DMS53 treated with DMSO at 0.1 percent for 48 hours (cell line): ENCODE results near the gene DOLPP1.

Experiments
- DNase-seq: peaks from one replicate; lab custom pipeline; 2025; ENCODE audit not compliant: unreplicated experiment; lab: John Stamatoyannopoulos, UW

The DOLPP1 gene

GRCh38 chr9:129064499-129064908 is 16.4 kb upstream of the DOLPP1 start:
- DNase-seq: no peak

GRCh38 chr9:129068110-129068509 is 12.8 kb upstream of the DOLPP1 start:
- DNase-seq: no peak

GRCh38 chr9:129068990-129069861 is 11.7 kb upstream of the DOLPP1 start:
- no peak for DNase-seq

- DNase-seq: no peak
These were observed 10.9 kb upstream of the DOLPP1 start for GRCh38 chr9:129069862-129070641.

DNA sequence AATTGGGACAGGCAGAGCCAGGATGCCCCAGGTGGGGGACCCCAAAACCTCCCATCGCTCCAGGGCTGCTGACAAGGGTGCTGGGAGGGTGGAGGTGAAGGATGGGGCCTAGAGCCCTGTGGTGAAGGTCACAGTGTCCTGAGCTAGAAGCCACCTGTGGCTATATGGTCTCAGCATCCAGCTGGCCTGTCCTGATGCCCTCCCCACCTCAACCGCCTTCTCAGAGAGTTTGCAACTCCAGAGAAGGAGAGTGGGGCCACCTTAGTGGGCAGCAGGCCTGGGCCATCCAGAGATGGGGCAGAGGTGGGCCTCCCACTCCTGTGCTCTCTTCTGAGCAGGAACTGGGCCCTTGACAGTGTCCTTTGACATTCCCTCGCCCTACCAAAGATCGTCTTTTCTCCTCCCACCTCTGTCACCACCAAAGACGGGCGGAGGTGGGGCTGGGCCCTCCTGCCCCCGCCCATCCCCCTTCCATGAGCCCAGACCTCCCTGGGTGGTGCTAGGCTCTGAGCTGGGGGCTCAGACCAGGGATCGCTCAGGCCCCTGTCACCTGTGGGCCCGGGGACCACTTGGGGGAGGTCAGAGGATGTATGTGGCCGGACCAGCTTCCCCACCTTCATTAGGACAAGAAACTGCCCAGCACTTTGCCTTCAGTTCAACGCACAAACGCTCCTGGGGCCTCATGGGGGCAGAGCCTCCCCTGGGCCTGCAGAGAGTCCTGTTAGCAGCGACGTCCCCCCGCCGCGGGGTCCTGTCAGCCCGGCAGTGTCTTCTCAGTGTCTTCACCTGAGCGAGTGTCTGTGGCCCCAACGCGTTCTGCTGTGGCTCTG is 10.0 kb upstream of the DOLPP1 start:
- no peak for DNase-seq

GRCh38 chr9:129071526-129072126 is 9.3 kb upstream of the DOLPP1 start:
- no peak for DNase-seq

GRCh38 chr9:129072171-129072570 is 8.7 kb upstream of the DOLPP1 start:
- no peak for DNase-seq

- DNase-seq: no peak
These were observed 7.5 kb upstream of the DOLPP1 start for GRCh38 chr9:129073404-129073803.

- no peak for DNase-seq
These were observed 6.8 kb upstream of the DOLPP1 start for GRCh38 chr9:129074106-129074505.

DNA sequence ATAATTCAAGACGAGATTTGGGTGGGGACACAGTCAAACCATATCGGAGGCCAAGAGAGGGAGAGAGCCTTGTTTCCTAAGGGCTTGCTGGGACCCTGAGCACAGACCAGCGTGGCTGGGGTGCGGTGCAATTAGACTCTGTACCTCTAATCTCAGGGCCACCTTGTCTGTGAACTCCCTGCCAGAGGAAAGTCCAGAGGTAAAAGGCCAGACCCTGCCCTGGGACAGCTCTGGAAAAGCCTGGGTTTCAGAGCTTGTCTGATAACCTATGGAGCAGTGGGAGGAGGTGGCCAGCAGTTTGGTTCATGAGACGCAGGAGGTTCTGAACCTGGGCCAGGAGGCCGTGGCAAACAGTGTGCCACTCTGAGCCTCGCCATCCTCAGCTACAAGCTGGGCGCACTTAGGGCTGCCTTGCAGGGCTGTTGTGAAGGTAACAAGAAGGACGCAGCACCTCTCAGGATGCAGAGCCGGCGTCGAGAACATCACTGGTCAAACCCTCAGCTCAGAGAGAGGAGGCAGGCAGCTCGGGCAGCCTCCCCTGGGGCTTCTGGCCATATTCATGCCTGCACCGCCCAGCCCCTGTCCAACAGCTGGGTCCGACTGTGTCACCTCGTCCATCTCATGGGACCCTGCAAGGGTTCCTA is 4.8 kb upstream of the DOLPP1 start:
- no peak for DNase-seq

GRCh38 chr9:129076640-129077037 is 4.3 kb upstream of the DOLPP1 start:
- no peak for DNase-seq

DNA sequence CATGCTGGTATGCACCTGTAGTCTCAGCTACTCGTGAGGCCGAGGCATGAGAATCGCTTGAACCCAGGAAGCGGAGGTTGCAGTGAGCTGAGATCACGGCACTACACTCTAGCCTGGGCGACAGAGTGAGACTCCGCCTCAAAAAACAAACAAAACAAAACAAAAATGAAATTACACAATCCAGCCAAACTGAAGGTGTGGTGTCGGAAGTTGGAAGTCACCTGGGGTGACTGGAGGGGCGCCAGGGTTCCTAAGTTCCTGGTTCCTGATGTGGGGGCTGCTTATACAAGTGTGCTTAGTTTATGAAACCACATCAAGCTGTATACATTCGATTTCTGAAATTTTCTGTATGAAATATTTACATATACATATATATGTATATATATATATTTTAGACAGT is 3.7 kb upstream of the DOLPP1 start:
- no peak for DNase-seq

- DNase-seq: no peak
These were observed 2.0 kb upstream of the DOLPP1 start for GRCh38 chr9:129078691-129079503.

- DNase-seq: no peak
These were observed 1.1 kb upstream of the DOLPP1 start for GRCh38 chr9:129079829-129080228.

- DNase-seq: peak; percentile 13
These were observed 662 bp upstream of the DOLPP1 start for GRCh38 chr9:129080298-129080600.

GRCh38 chr9:129081388-129081904 is 535 bp downstream of the DOLPP1 start:
- DNase-seq: no peak

GRCh38 chr9:129084087-129084486 is 3.2 kb downstream of the DOLPP1 start:
- DNase-seq: no peak

DNA sequence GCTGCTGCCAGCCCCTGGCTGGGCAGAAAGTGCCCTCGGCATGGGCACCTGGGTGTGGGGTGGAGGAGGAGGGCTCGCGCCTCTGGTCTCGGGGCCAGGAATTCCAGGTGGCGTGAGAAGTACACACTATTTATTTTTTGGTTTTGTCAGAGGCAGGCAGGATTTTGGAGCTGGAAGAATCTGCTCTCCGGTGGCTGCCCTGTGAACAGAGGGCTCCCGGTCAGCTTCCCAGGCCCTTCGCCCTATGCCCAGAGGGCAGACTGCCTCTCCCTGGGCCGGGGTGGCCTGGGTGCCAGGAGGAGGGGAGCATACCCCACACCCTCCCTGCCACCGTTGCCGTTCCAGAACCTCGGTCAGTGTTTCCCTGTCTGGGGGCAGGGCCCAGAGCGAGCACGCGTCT is 8.3 kb downstream of the DOLPP1 start:
- DNase-seq: no peak

- no peak for DNase-seq
These were observed 12.9 kb downstream of the DOLPP1 start for GRCh38 chr9:129093602-129094386.
